Neural progenitor cell (in vitro differentiated cells): Measurements from ENCODE around the gene KIF21A.

Experiments
- EZH2 ChIP-seq: fragments of 200-600 bp; sonication (generic); IDR thresholded peaks from 2 replicates; pipeline ENCODE4 v1.6.1; 2017; ENCODE audit warnings: antibody characterized with exemption, mild to moderate bottlenecking, moderate library complexity
- EZH2phosphoT487 ChIP-seq: fragments of 200-600 bp; sonication (generic); IDR thresholded peaks from 2 replicates; pipeline ENCODE4 v1.6.1; 2017; ENCODE audit warnings: antibody characterized with exemption
- TF ChIP-seq, protein P1 (sequence below): fragments of 200-600 bp; sonication (generic); IDR thresholded peaks from 2 replicates; pipeline ENCODE4 v1.5.1; 2017; ENCODE audit warnings: antibody characterized with exemption, mild to moderate bottlenecking

DNA sequence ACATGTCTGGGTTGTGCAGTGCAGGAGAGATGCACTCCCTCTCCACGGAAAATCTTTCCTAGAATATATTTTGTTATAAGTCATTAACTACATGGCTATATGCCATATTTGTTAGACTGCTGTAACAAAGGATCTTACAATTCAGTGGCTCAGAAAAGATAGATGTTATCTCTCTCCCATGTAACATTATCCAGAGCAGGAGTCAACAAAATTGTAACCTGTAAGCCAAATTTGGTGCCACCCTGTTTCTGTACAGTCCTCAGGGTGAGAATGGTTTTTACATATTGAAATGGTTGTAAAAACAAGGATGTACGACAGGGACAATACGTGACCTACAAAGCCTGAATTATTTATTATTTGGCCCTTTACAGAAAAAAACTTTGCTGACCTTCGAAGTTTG is 155.5 kb downstream of the KIF21A start:
- TF ChIP-seq, protein P1, sequence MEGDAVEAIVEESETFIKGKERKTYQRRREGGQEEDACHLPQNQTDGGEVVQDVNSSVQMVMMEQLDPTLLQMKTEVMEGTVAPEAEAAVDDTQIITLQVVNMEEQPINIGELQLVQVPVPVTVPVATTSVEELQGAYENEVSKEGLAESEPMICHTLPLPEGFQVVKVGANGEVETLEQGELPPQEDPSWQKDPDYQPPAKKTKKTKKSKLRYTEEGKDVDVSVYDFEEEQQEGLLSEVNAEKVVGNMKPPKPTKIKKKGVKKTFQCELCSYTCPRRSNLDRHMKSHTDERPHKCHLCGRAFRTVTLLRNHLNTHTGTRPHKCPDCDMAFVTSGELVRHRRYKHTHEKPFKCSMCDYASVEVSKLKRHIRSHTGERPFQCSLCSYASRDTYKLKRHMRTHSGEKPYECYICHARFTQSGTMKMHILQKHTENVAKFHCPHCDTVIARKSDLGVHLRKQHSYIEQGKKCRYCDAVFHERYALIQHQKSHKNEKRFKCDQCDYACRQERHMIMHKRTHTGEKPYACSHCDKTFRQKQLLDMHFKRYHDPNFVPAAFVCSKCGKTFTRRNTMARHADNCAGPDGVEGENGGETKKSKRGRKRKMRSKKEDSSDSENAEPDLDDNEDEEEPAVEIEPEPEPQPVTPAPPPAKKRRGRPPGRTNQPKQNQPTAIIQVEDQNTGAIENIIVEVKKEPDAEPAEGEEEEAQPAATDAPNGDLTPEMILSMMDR: no peak
- TF ChIP-seq EZH2phosphoT487: no peak
- no peak for TF ChIP-seq EZH2
